CD14-positive monocyte (primary cell): ENCODE results near the gene TNFRSF8. TPM values are rescaled to one million over a fixed set of nuclear protein-coding genes. Genes with fewer than 3 reads are reported as not detected.

Source experiments
- DNase-seq, 3 donors: peaks; one replicate each; pipeline ENCODE4 v3.0.0-alpha.2; 2011 to 2022
- H2AFZ ChIP-seq: 2 replicates; pipeline ENCODE4 v1.6.0; 2012; ENCODE audit warnings: mild to moderate bottlenecking, low read depth, low read length, inconsistent platforms; ENCODE audit not compliant: insufficient read depth, poor library complexity, severe bottlenecking
- H3K27ac ChIP-seq, 2 donors: 1 replicate in 1 of 2; 2 replicates in 1 of 2; pipeline ENCODE4 v1.5.1; 2012 to 2013; ENCODE audit warnings: low read length in 2 of 2, control low read depth in 1 of 2, inconsistent platforms in 1 of 2, low read depth in 1 of 2, mild to moderate bottlenecking in 1 of 2
- H3K27me3 ChIP-seq, 2 donors: one replicate each; pipeline versions ENCODE4 v1.6.0 to v1.6.1; 2011 to 2013; ENCODE audit warnings: low read length in 2 of 2; ENCODE audit not compliant: control insufficient read depth in 2 of 2, insufficient read depth in 2 of 2
- H3K36me3 ChIP-seq, 2 donors: replicated peaks in 1 of 2; 1 replicate in 1 of 2; 2 replicates in 1 of 2; pipeline versions ENCODE4 v1.5.1 to v1.6.1; 2012 to 2013; ENCODE audit warnings: low read length in 2 of 2, control low read depth in 1 of 2, inconsistent platforms in 1 of 2, mild to moderate bottlenecking in 1 of 2; ENCODE audit not compliant: insufficient read depth in 2 of 2, control insufficient read depth in 1 of 2
- H3K4me1 ChIP-seq, 2 donors: 1 replicate in 1 of 2; 2 replicates in 1 of 2; pipeline versions ENCODE4 v1.5.1 to v1.6.1; 2012 to 2013; ENCODE audit warnings: low read length in 2 of 2, control low read depth in 1 of 2, inconsistent platforms in 1 of 2, mild to moderate bottlenecking in 1 of 2, moderate library complexity in 1 of 2; ENCODE audit not compliant: insufficient read depth in 2 of 2, control insufficient read depth in 1 of 2
- H3K4me2 ChIP-seq: replicated peaks from 2 replicates; pipeline ENCODE3; 2012; ENCODE audit warnings: low read length, moderate library complexity, mild to moderate bottlenecking; ENCODE audit not compliant: poor library complexity, severe bottlenecking; ENCODE audit errors: extremely low read depth
- H3K4me3 ChIP-seq, 3 experiments: fragments of 200-600 bp in 1 of 3; sonication (generic) in 1 of 3; replicated peaks in 1 of 3; 1 replicate in 2 of 3; 2 replicates in 1 of 3; pipeline ENCODE4 v1.5.1; 2011 to 2013; ENCODE audit warnings: low read length in 3 of 3, mild to moderate bottlenecking in 3 of 3, control low read depth in 2 of 3, low read depth in 2 of 3, inconsistent platforms in 1 of 3, moderate library complexity in 1 of 3
- H3K79me2 ChIP-seq: 2 replicates; pipeline ENCODE4 v1.6.0; 2012; ENCODE audit warnings: mild to moderate bottlenecking, control low read depth, inconsistent platforms, low read length, moderate library complexity; ENCODE audit not compliant: insufficient read depth
- H3K9ac ChIP-seq: 2 replicates; pipeline ENCODE4 v1.6.0; 2017; ENCODE audit warnings: low read length, mild to moderate bottlenecking; ENCODE audit not compliant: insufficient read depth, poor library complexity, severe bottlenecking
- H3K9me3 ChIP-seq, 2 donors: replicated peaks in 1 of 2; 1 replicate in 1 of 2; 2 replicates in 1 of 2; pipeline versions ENCODE4 v1.5.1 to v1.6.1; 2012 to 2013; ENCODE audit warnings: low read length in 2 of 2, control low read depth in 1 of 2; ENCODE audit not compliant: control insufficient read depth in 1 of 2, insufficient read depth in 1 of 2
- H4K20me1 ChIP-seq: 2 replicates; pipeline ENCODE4 v1.6.0; 2012; ENCODE audit warnings: mild to moderate bottlenecking, low read length, control low read depth, moderate library complexity; ENCODE audit not compliant: insufficient read depth
- H3K27ac Mint-ChIP-seq, 7 donors: one replicate each; pipeline ENCODE4 v1.8.0; 2020; ENCODE audit warnings: mild to moderate bottlenecking in 7 of 7, mixed read lengths in 7 of 7, moderate library complexity in 6 of 7, inconsistent platforms in 2 of 7
- H3K27me3 Mint-ChIP-seq, 3 donors: one replicate each; pipeline ENCODE4 v1.8.0; 2021 to 2022; ENCODE audit warnings: low read depth in 3 of 3, mild to moderate bottlenecking in 3 of 3, mixed read lengths in 3 of 3, moderate library complexity in 3 of 3, inconsistent platforms in 1 of 3
- H3K36me3 Mint-ChIP-seq, 2 donors: one replicate each; pipeline ENCODE4 v1.8.0; 2020; ENCODE audit warnings: mixed read lengths in 2 of 2, inconsistent platforms in 1 of 2, mild to moderate bottlenecking in 1 of 2
- H3K4me1 Mint-ChIP-seq: one replicate; pipeline ENCODE4 v1.8.0; 2020; ENCODE audit warnings: mild to moderate bottlenecking, mixed read lengths
- H3K4me3 Mint-ChIP-seq, 2 donors: one replicate each; pipeline ENCODE4 v1.8.0; 2020; ENCODE audit warnings: mild to moderate bottlenecking in 2 of 2, mixed read lengths in 2 of 2, moderate library complexity in 1 of 2
- H3K9me3 Mint-ChIP-seq, 7 donors: one replicate each; pipeline ENCODE4 v1.8.0; 2020 to 2022; ENCODE audit warnings: mixed read lengths in 7 of 7, mild to moderate bottlenecking in 6 of 7, moderate library complexity in 6 of 7, inconsistent platforms in 2 of 7
- CTCF ChIP-seq: fragments of 200-600 bp; IDR thresholded peaks from one replicate; pipeline ENCODE4 v1.8.0; 2022; ENCODE audit warnings: antibody characterized with exemption, mild to moderate bottlenecking
- WGBS: methylation state at CpG from one replicate; pipeline ENCODE4 v1.1.5; 2013; ENCODE audit warnings: missing lambda C conversion rate; ENCODE audit not compliant: insufficient coverage; 5-methylcytosine and 5-hydroxymethylcytosine counted together
- intact Hi-C, 2 donors: fragments of 100-400 bp; cut with micrococcal nuclease; formaldehyde crosslinking; loops; one replicate each; pipeline versions ENCODE4 v1.15.0 to v1.15.1; 2023
- polyA plus RNA-seq, 3 donors: library from polyadenylated mRNA; depleted of rRNA in 1 of 3; unstranded in 2 of 3; stranded (reverse) in 1 of 3; fragments of 300-500 nt in 2 of 3; fragments of >200 nt in 1 of 3; fragmentation: Illumina TruSeq in 2 of 3; gene quantifications; 1 replicate in 2 of 3; 2 replicates in 1 of 3; pipeline ENCODE4 v1.2.3, GENCODE V29; 2012 to 2021

The TNFRSF8 gene
- polyA plus RNA-seq, 3 donors, result 10.9 to 11.9 (median 11.8) TPM

- Mint-ChIP-seq H3K27me3 (peaks cover 0 to 4% (median 0%) of the 10 kb centered on the region in 3 donors), H3K9me3 (peaks cover 0 to 2% (median 0%) of the 10 kb centered on the region in 7 donors), H3K27ac (peak overlapping the region; percentile 99 to 100 (median 99)), H3K4me3 (no peak overlapping the region), H3K36me3 (peaks cover 80 to 84% of the 10 kb centered on the region in 2 donors), H3K4me1 (peaks cover 98% of the 10 kb centered on the region)
- H3K4me2 ChIP-seq, result peak overlapping the region; percentile 61
- H3K4me3 ChIP-seq, result peak overlapping the region in 1 of 3 experiments; percentile 98
- 100% methylated on average over 1 of the region's 4 CpGs for WGBS
- H3K27me3 ChIP-seq, result no peaks in the 10 kb centered on the region
- H3K36me3 ChIP-seq, result peaks cover 49 to 61% of the 10 kb centered on the region in 2 donors
- peaks cover 34% of the 10 kb centered on the region for H4K20me1 ChIP-seq
- peaks cover 94% of the 10 kb centered on the region for H3K79me2 ChIP-seq
- no peak overlapping the region for H2AFZ ChIP-seq
- H3K27ac ChIP-seq, result peak overlapping the region; percentile 99 to 100
- no peak for TF ChIP-seq CTCF
- H3K9me3 ChIP-seq, result no peaks in the 10 kb centered on the region
- H3K4me1 ChIP-seq, result peaks cover 94 to 100% of the 10 kb centered on the region in 2 donors
- peak overlapping the region; percentile 89 for H3K9ac ChIP-seq
- no peak for DNase-seq
- intact Hi-C loops, result loop anchor here in 1 of 2 donors (5.0 kb wide), 1 partner anchor 445 kb away; the partner anchor contains the start of gene AGTRAP
Observed at GRCh38 chr1:12182410-12182984, 119.4 kb downstream of the TNFRSF8 start.

GRCh38 chr1:12183095-12183794 is 120.1 kb downstream of the TNFRSF8 start:
- peak overlapping the region; percentile 99 to 100 (median 99) for H3K27ac Mint-ChIP-seq
- no peak overlapping the region for H2AFZ ChIP-seq
- intact Hi-C loops, result loop anchor here in 1 of 2 donors (5.0 kb wide), 1 partner anchor 446 kb away; the partner anchor contains the start of gene AGTRAP
- TF ChIP-seq CTCF, result no peak
- H3K4me2 ChIP-seq, result peak overlapping the region; percentile 86
- WGBS, result 100% methylated on average over 4 of the region's 7 CpGs
- H3K9me3 ChIP-seq, result no peaks in the 10 kb centered on the region
- peak overlapping the region in 1 of 2 donors; percentile 94 for H3K4me3 Mint-ChIP-seq
- H3K9ac ChIP-seq, result peak overlapping the region; percentile 37
- peak overlapping the region; percentile 99 to 100 for H3K27ac ChIP-seq
- peaks cover 80 to 84% of the 10 kb centered on the region in 2 donors for H3K36me3 Mint-ChIP-seq
- no peak for DNase-seq
- H3K36me3 ChIP-seq, result peaks cover 53 to 69% of the 10 kb centered on the region in 2 donors
- H3K4me1 Mint-ChIP-seq, result peaks cover 98% of the 10 kb centered on the region
- H3K9me3 Mint-ChIP-seq, result peaks cover 0 to 2% (median 0%) of the 10 kb centered on the region in 7 donors
- H3K4me3 ChIP-seq, result peak overlapping the region in 1 of 3 experiments; percentile 98
- peaks cover 0 to 4% (median 0%) of the 10 kb centered on the region in 3 donors for H3K27me3 Mint-ChIP-seq
- peaks cover 94% of the 10 kb centered on the region for H3K79me2 ChIP-seq
- peaks cover 94 to 100% of the 10 kb centered on the region in 2 donors for H3K4me1 ChIP-seq
- peaks cover 40% of the 10 kb centered on the region for H4K20me1 ChIP-seq
- no peaks in the 10 kb centered on the region for H3K27me3 ChIP-seq
